DND-41 (cell line): ENCODE data around the gene RGS6.

Source experiments
- ATAC-seq: fragments of 200-7000 bp; cut with Tn5 transposase; 3 replicates; pipeline ENCODE4 v1.9.1; 2021; ENCODE audit warnings: low read depth; ENCODE audit not compliant: insufficient read depth
- DNase-seq: peaks from one replicate; pipeline ENCODE4 v3.0.0-alpha.2; 2020
- H2AFZ ChIP-seq: 2 replicates; pipeline ENCODE4 v1.6.0; 2012; ENCODE audit warnings: low read depth, low read length
- H3K27ac ChIP-seq: 2 replicates; pipeline ENCODE4 v1.5.1; 2012; ENCODE audit warnings: low read length, inconsistent platforms
- H3K27me3 ChIP-seq: fragments of 200-600 bp; sonication (generic); 2 replicates; pipeline ENCODE4 v1.6.0; 2012; ENCODE audit warnings: low read length, mild to moderate bottlenecking, inconsistent platforms; ENCODE audit not compliant: insufficient read depth, poor library complexity
- H3K36me3 ChIP-seq: 2 replicates; pipeline ENCODE4 v1.5.1; 2012; ENCODE audit warnings: low read length, inconsistent platforms; ENCODE audit not compliant: insufficient read depth
- H3K4me1 ChIP-seq: 2 replicates; pipeline ENCODE4 v1.5.1; 2012; ENCODE audit warnings: mild to moderate bottlenecking, low read length; ENCODE audit not compliant: insufficient read depth
- H3K4me2 ChIP-seq: 2 replicates; pipeline ENCODE4 v1.6.0; 2012; ENCODE audit warnings: mild to moderate bottlenecking, moderate library complexity, low read length, inconsistent platforms; ENCODE audit not compliant: insufficient read depth
- H3K4me3 ChIP-seq, 2 experiments: fragments of 200-600 bp in 1 of 2; shearing (Covaris generic) in 1 of 2; 2 replicates each; pipeline ENCODE4 v1.5.1; 2012 to 2016; ENCODE audit warnings: inconsistent platforms in 2 of 2, low read length in 2 of 2, mild to moderate bottlenecking in 2 of 2, low read depth in 1 of 2, moderate library complexity in 1 of 2
- H3K79me2 ChIP-seq: 2 replicates; pipeline ENCODE4 v1.6.0; 2012; ENCODE audit warnings: low read length, inconsistent platforms; ENCODE audit not compliant: insufficient read depth
- H3K9ac ChIP-seq: 2 replicates; pipeline ENCODE4 v1.6.0; 2012; ENCODE audit warnings: low read depth, mild to moderate bottlenecking, inconsistent platforms, low read length, moderate library complexity
- H3K9me3 ChIP-seq: 2 replicates; pipeline ENCODE4 v1.5.1; 2012; ENCODE audit warnings: low read length, moderate library complexity, mild to moderate bottlenecking, inconsistent platforms; ENCODE audit not compliant: insufficient read depth, severe bottlenecking
- H4K20me1 ChIP-seq: 2 replicates; pipeline ENCODE4 v1.6.0; 2012; ENCODE audit warnings: low read length; ENCODE audit not compliant: insufficient read depth
- EZH2 ChIP-seq: IDR thresholded peaks from 3 replicates; pipeline ENCODE4 v1.6.1; 2012; ENCODE audit warnings: borderline replicate concordance, low read depth, mild to moderate bottlenecking, moderate library complexity, low read length, inconsistent platforms; ENCODE audit not compliant: severe bottlenecking
- TF ChIP-seq, protein P1 (sequence below): IDR thresholded peaks from 2 replicates; pipeline ENCODE4 v1.5.1; 2012; ENCODE audit warnings: borderline replicate concordance, low read length, moderate library complexity, mild to moderate bottlenecking; ENCODE audit not compliant: poor library complexity, severe bottlenecking; ENCODE audit errors: extremely low read depth

Gene RGS6

DNA sequence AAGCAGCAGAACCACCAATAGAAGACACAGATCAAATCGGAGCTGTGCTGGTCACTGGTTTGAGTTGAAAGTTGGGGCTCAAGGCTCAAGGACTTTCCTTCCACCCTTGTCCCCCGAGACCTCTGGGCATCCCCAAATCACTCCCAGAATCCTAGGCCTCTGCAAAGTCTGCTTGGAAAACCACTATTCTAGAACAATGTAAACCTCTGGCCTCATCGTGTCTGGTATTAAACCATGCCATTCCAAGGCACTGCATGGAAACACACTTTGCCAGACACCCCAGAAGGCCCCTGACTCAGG is 673.6 kb downstream of the RGS6 start:
- no peak overlapping the region for H3K4me3 ChIP-seq
- TF ChIP-seq, protein P1, sequence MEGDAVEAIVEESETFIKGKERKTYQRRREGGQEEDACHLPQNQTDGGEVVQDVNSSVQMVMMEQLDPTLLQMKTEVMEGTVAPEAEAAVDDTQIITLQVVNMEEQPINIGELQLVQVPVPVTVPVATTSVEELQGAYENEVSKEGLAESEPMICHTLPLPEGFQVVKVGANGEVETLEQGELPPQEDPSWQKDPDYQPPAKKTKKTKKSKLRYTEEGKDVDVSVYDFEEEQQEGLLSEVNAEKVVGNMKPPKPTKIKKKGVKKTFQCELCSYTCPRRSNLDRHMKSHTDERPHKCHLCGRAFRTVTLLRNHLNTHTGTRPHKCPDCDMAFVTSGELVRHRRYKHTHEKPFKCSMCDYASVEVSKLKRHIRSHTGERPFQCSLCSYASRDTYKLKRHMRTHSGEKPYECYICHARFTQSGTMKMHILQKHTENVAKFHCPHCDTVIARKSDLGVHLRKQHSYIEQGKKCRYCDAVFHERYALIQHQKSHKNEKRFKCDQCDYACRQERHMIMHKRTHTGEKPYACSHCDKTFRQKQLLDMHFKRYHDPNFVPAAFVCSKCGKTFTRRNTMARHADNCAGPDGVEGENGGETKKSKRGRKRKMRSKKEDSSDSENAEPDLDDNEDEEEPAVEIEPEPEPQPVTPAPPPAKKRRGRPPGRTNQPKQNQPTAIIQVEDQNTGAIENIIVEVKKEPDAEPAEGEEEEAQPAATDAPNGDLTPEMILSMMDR: no peak
- TF ChIP-seq EZH2: no peak
- no peak overlapping the region for H3K27ac ChIP-seq
- 0 out of 2 replicates have a peak, but pooled peaks cover 4% of the 10 kb centered on the region for H4K20me1 ChIP-seq
- no peaks in the 10 kb centered on the region for H3K79me2 ChIP-seq
- H3K9me3 ChIP-seq: no peaks in the 10 kb centered on the region
- no peaks in the 10 kb centered on the region for H3K4me1 ChIP-seq
- H2AFZ ChIP-seq: no peak overlapping the region
- no peak for DNase-seq
- no peak overlapping the region for H3K9ac ChIP-seq
- no peak for ATAC-seq
- H3K27me3 ChIP-seq: peaks cover 44% of the 10 kb centered on the region
- H3K36me3 ChIP-seq: no peaks in the 10 kb centered on the region
- H3K4me2 ChIP-seq: no peak overlapping the region

- no peak overlapping the region for H2AFZ ChIP-seq
- ATAC-seq (no peak), DNase-seq (no peak)
- H3K27ac ChIP-seq: no peak overlapping the region
- TF ChIP-seq EZH2: no peak
- TF ChIP-seq, protein P1: no peak
- no peak overlapping the region for H3K4me3 ChIP-seq
- no peak overlapping the region for H3K4me2 ChIP-seq
- 0 out of 2 replicates have a peak, but pooled peaks cover 4% of the 10 kb centered on the region for H4K20me1 ChIP-seq
- H3K9me3 ChIP-seq: no peaks in the 10 kb centered on the region
- no peak overlapping the region for H3K9ac ChIP-seq
- peaks cover 44% of the 10 kb centered on the region for H3K27me3 ChIP-seq
- H3K79me2 ChIP-seq: no peaks in the 10 kb centered on the region
- H3K36me3 ChIP-seq: no peaks in the 10 kb centered on the region
- no peaks in the 10 kb centered on the region for H3K4me1 ChIP-seq
Observed at GRCh38 chr14:72606879-72607278, 674.6 kb downstream of the RGS6 start.

DNA sequence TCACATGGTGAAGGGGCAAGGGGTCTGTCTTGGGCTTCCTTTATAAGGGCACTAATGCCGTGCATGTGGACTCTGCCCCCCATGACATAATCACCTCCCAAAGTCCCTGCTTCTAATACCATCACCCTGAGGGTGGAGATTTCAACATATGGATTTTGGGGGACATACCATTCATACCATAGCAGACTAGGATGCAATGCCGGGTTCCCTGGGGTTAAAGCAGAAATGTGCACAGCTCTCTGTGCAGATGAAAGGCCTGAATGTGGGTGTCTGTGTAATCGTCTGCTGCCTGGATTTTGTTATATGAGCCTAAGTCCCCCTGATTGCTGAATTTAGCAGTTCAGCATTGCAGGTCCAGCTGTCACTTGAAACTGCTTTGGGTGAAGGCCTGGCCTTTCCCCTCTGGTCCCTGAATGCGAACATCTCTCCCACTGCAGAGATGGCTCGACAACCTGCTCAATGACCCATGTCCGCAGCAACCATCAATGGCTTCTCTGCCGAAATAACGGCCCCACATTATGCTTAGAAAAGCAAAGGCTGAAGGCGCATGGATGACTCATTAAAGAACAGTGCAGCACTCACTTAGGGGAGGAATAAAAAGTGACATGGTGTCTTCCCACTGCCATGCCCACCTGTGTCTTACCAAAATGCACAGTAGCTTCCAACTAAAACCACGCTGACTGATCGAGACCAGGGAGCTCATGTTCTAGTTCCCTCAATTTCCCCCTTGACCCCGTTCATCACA is 675.3 kb downstream of the RGS6 start:
- H3K36me3 ChIP-seq: no peaks in the 10 kb centered on the region
- H3K4me3 ChIP-seq: no peak overlapping the region
- H3K27ac ChIP-seq: no peak overlapping the region
- H3K4me2 ChIP-seq: no peak overlapping the region
- H3K79me2 ChIP-seq: no peaks in the 10 kb centered on the region
- DNase-seq (no peak), ATAC-seq (no peak)
- 0 out of 2 replicates have a peak, but pooled peaks cover 4% of the 10 kb centered on the region for H4K20me1 ChIP-seq
- TF ChIP-seq, protein P1: no peak
- no peak for TF ChIP-seq EZH2
- no peak overlapping the region for H2AFZ ChIP-seq
- no peaks in the 10 kb centered on the region for H3K9me3 ChIP-seq
- no peaks in the 10 kb centered on the region for H3K4me1 ChIP-seq
- peaks cover 41% of the 10 kb centered on the region for H3K27me3 ChIP-seq
- no peak overlapping the region for H3K9ac ChIP-seq
